HepG2 (cell line): ENCODE data around the gene SIAE. TPM values are rescaled to one million over a fixed set of nuclear protein-coding genes. Genes with fewer than 3 reads are reported as not detected.

Source experiments
- HIC2 ChIP-seq: sonication (generic); formaldehyde crosslinking; IDR thresholded peaks from 2 replicates; pipeline ENCODE4 v1.9.0; 2022; ENCODE audit warnings: low read depth, missing genetic modification reagents
- HMG20B ChIP-seq: conservative IDR thresholded peaks from 2 replicates; pipeline ENCODE4 v1.6.1; 2016; ENCODE audit warnings: missing genetic modification reagents, missing compliant biosample characterization
- HNF1B ChIP-seq: sonication (generic); formaldehyde crosslinking; IDR thresholded peaks from 2 replicates; pipeline ENCODE4 v1.5.1; 2020; ENCODE audit warnings: mild to moderate bottlenecking, moderate library complexity, missing genetic modification reagents
- KLF16 ChIP-seq, 2 experiments: sonication (generic) in 1 of 2; formaldehyde crosslinking in 1 of 2; IDR thresholded peaks; 2 replicates each; pipeline versions ENCODE4 v1.6.1 to v1.8.0; 2016 to 2023; ENCODE audit warnings: missing genetic modification reagents in 2 of 2, missing compliant biosample characterization in 1 of 2
- LCORL ChIP-seq, 2 experiments: fragments of 450-650 bp in 1 of 2; sonication (generic) in 1 of 2; formaldehyde crosslinking in 1 of 2; IDR thresholded peaks; 2 replicates each; pipeline versions ENCODE4 v1.5.0 to v1.6.1; 2017 to 2020; ENCODE audit warnings: antibody characterized with exemption in 1 of 2, missing genetic modification reagents in 1 of 2
- STAG1 ChIP-seq: sonication (generic); formaldehyde crosslinking; IDR thresholded peaks from 2 replicates; pipeline ENCODE4 v1.4.0; 2020; ENCODE audit warnings: missing genetic modification reagents
- THAP9 ChIP-seq: sonication (generic); formaldehyde crosslinking; IDR thresholded peaks from 2 replicates; pipeline ENCODE4; 2020; ENCODE audit warnings: missing genetic modification reagents, mild to moderate bottlenecking, borderline replicate concordance
- TIGD3 ChIP-seq: sonication (generic); formaldehyde crosslinking; IDR thresholded peaks from 2 replicates; pipeline ENCODE4 v1.5.1; 2020; ENCODE audit warnings: mild to moderate bottlenecking, missing genetic modification reagents, borderline replicate concordance
- ZNF143 ChIP-seq: sonication (generic); formaldehyde crosslinking; IDR thresholded peaks from 2 replicates; pipeline ENCODE4 v1.4.0; 2020; ENCODE audit warnings: missing genetic modification reagents
- ZNF280B ChIP-seq: sonication (generic); formaldehyde crosslinking; IDR thresholded peaks from 2 replicates; pipeline ENCODE4 v1.5.0; 2020; ENCODE audit warnings: missing genetic modification reagents, mild to moderate bottlenecking, borderline replicate concordance
- ZNF792 ChIP-seq: IDR thresholded peaks from 2 replicates; pipeline ENCODE4 v1.6.1; 2016
- ZNF800 ChIP-seq: sonication (generic); formaldehyde crosslinking; IDR thresholded peaks from 2 replicates; pipeline ENCODE4 v1.4.0; 2020; ENCODE audit warnings: missing genetic modification reagents
- polyA plus RNA-seq, 8 experiments: library from polyadenylated mRNA; depleted of rRNA in 3 of 8; stranded (reverse) in 7 of 8; unstranded in 1 of 8; fragments of >200 nt; fragmentation: Illumina TruSeq in 4 of 8; extraction: Trizol in 4 of 8; gene quantifications; 2 replicates each; pipeline versions ENCODE4 v1.2.1 to v1.2.3, GENCODE V29; 2011 to 2016; ENCODE audit warnings: low read depth in 4 of 8, missing spikeins in 1 of 8, mixed read lengths in 1 of 8; ENCODE audit not compliant: insufficient read depth in 1 of 8
- total RNA-seq, 5 experiments: library from RNA; depleted of rRNA; stranded (reverse); fragments of >200 nt; fragmentation: Illumina TruSeq; extraction: Trizol; gene quantifications; 2 replicates each; pipeline ENCODE4 v1.2.3, GENCODE V29; 2016; ENCODE audit warnings: low read depth in 1 of 5

The SIAE gene
- total and polyA plus RNA-seq, 2 of the 13 experiments (the other 11 are each of a cell fraction or from before 2014, with no cell fraction given), result 7.0 to 22.4 TPM

GRCh38 chr11:124622531-124623451 lies 50.7 kb downstream of the SIAE start, which contains the start of gene TBRG1 (continued):
- peak; percentile 55 for TF ChIP-seq ZNF800 (CRISPR knock-in tag)
- TF ChIP-seq HMG20B, result 0 out of 2 replicates have a peak, but pooled peaks have one; percentile 13
- 0 out of 2 replicates have a peak, but pooled peaks have one; percentile 40 for TF ChIP-seq TIGD3 (CRISPR knock-in tag)
- TF ChIP-seq HIC2 (CRISPR knock-in tag), result 0 out of 2 replicates have a peak, but pooled peaks have one; percentile 54
- TF ChIP-seq ZNF280B (CRISPR knock-in tag), result peak; percentile 60; the same call in 1 of the 2 replicates
- peak; percentile 75; the same call in 1 of the 2 replicates for TF ChIP-seq ZNF792
- peak; percentile 88; the same call in 1 of the 2 replicates for TF ChIP-seq THAP9
- TF ChIP-seq STAG1 (CRISPR knock-in tag), result no peak; the same call in 1 of the 2 replicates
- peak; percentile 66; the same call in 1 of the 2 replicates for TF ChIP-seq HNF1B (CRISPR knock-in tag)
- no peak for TF ChIP-seq LCORL (IDR thresholded peaks at IDR 0.05)
- peak; percentile 71; the same call in 1 of the 2 replicates for TF ChIP-seq LCORL (CRISPR knock-in tag; IDR thresholded peaks at IDR 0.05)
- TF ChIP-seq ZNF143 (CRISPR knock-in tag), result peak; percentile 60; the same call in 1 of the 2 replicates
- peak in 1 of 2 experiments; percentile 79; a peak in 2 of 4 replicates for TF ChIP-seq KLF16 (CRISPR knock-in tag; IDR thresholded peaks at IDR 0.05)
